ENCODE measurements around the gene TMEM43.

The TMEM43 gene

DNA sequence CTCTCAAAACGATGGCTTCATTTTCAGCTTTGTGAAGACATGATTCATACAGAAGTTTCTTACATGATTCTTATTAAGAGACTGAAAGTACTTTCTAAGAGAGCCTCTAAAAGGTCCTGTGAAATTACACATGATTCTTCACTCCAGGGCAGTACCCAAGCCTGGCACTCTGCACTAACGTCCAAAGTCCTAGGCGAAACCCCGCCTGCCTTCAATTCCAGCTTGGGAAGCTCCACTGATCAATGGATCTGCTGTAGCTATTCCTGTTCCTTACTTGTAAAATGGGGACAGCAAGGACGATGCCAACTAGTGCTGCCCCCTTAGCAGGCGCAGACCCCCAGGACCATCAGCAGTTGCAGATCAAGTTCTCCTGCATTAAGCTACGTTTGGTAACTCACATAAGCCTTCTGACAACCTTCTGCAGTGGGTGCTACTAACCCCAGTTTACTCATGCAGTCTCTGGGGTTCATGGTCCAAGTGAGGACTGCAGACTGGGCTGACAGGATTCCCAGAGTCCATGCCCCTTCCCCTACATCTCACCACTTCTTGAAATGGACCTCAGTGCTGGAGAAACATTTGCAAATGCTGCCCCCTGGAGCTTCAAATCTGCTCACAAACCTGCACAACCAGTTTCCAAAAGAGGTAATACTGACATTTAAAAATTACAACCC lies 10.8 kb upstream of the TMEM43 start:
- Histone ChIP-seq H4K91ac (ENCODE audit: low read depth, low read length) (no peak overlapping the region), H3K9ac (ENCODE audit: low read length) (no peak overlapping the region), H3K36me3 (ENCODE audit: control insufficient read depth in 1 of 2, insufficient read depth in 2 of 2, low read length in 2 of 2) (peaks cover 4 to 15% of the 10 kb centered on the region in 2 experiments), H3K27me3 (ENCODE audit: insufficient read depth, low read length) (no peaks in the 10 kb centered on the region), H3K79me1 (ENCODE audit: low read length) (no peaks in the 10 kb centered on the region), H3K4ac (ENCODE audit: low read depth, low read length) (no peak overlapping the region), H2BK5ac (ENCODE audit: low read depth, low read length, poor library complexity) (no peak overlapping the region), H3K4me1 (ENCODE audit: control insufficient read depth in 1 of 2, insufficient read depth in 2 of 2, low read length in 2 of 2) (peaks cover 4% of the 10 kb centered on the region in 2 experiments), H2AK5ac (ENCODE audit: low read length) (no peak overlapping the region), H2BK12ac (ENCODE audit: low read length) (no peak overlapping the region), H2BK120ac (ENCODE audit: insufficient read depth, low read length, poor library complexity) (no peak overlapping the region), H3K9me3 (ENCODE audit: insufficient read depth, low read depth, low read length) (no peaks in the 10 kb centered on the region), H4K8ac (ENCODE audit: low read depth, low read length) (no peak overlapping the region), H3K27ac (ENCODE audit: low read depth, low read length) (no peak overlapping the region), H3K4me3 (ENCODE audit: low read depth, low read length) (no peak overlapping the region), H3K14ac (ENCODE audit: low read length) (no peak overlapping the region), H3K23ac (ENCODE audit: low read length) (no peak overlapping the region), H2AFZ (ENCODE audit: insufficient read depth, low read length, poor library complexity) (no peak overlapping the region), H4K12ac (ENCODE audit: low read depth, low read length) (no peak overlapping the region), H3K79me2 (ENCODE audit: control insufficient read depth, insufficient read depth, low read length, poor library complexity) (no peaks in the 10 kb centered on the region), H3K4me2 (ENCODE audit: low read length) (no peak overlapping the region), H3K18ac (ENCODE audit: low read length) (no peak overlapping the region)
- WGBS (ENCODE audit: extremely low coverage, insufficient coverage, insufficient read length): no CpG with 5 or more reads among the region's 7 CpGs
- peak; percentile 35 to 59 for DNase-seq

GRCh38 chr3:14117468-14118399 lies 7.1 kb upstream of the TMEM43 start:
- no peak overlapping the region for H4K8ac ChIP-seq (ENCODE audit: low read depth, low read length)
- H2BK5ac ChIP-seq (ENCODE audit: low read depth, low read length, poor library complexity): no peak overlapping the region
- no CpG with 5 or more reads among the region's 10 CpGs for WGBS (ENCODE audit: extremely low coverage, insufficient coverage, insufficient read length)

GRCh38 chr3:14118400-14119381 lies 6.2 kb upstream of the TMEM43 start:
- Histone ChIP-seq H3K27ac (ENCODE audit: low read depth, low read length) (no peak overlapping the region), H3K18ac (ENCODE audit: low read length) (no peak overlapping the region), H4K91ac (ENCODE audit: low read depth, low read length) (no peak overlapping the region), H3K27me3 (ENCODE audit: insufficient read depth, low read length) (no peaks in the 10 kb centered on the region), H2BK120ac (ENCODE audit: insufficient read depth, low read length, poor library complexity) (no peak overlapping the region), H3K36me3 (ENCODE audit: control insufficient read depth in 1 of 2, insufficient read depth in 2 of 2, low read length in 2 of 2) (peaks cover 6 to 12% of the 10 kb centered on the region in 2 experiments), H4K8ac (ENCODE audit: low read depth, low read length) (no peak overlapping the region), H3K9me3 (ENCODE audit: insufficient read depth, low read depth, low read length) (no peaks in the 10 kb centered on the region), H3K4ac (ENCODE audit: low read depth, low read length) (no peak overlapping the region), H3K14ac (ENCODE audit: low read length) (no peak overlapping the region), H3K23ac (ENCODE audit: low read length) (no peak overlapping the region), H3K79me1 (ENCODE audit: low read length) (no peaks in the 10 kb centered on the region), H2BK12ac (ENCODE audit: low read length) (no peak overlapping the region), H3K4me3 (ENCODE audit: low read depth, low read length) (no peak overlapping the region), H2BK5ac (ENCODE audit: low read depth, low read length, poor library complexity) (no peak overlapping the region), H3K9ac (ENCODE audit: low read length) (no peak overlapping the region), H4K12ac (ENCODE audit: low read depth, low read length) (no peak overlapping the region), H2AK5ac (ENCODE audit: low read length) (no peak overlapping the region), H3K4me1 (ENCODE audit: control insufficient read depth in 1 of 2, insufficient read depth in 2 of 2, low read length in 2 of 2) (peaks cover 9 to 13% of the 10 kb centered on the region in 2 experiments), H3K79me2 (ENCODE audit: control insufficient read depth, insufficient read depth, low read length, poor library complexity) (no peaks in the 10 kb centered on the region), H2AFZ (ENCODE audit: insufficient read depth, low read length, poor library complexity) (no peak overlapping the region), H3K4me2 (ENCODE audit: low read length) (no peak overlapping the region)
- DNase-seq: no peak
- WGBS (ENCODE audit: extremely low coverage, insufficient coverage, insufficient read length): no CpG with 5 or more reads among the region's 13 CpGs

More at GRCh38 chr3:14117468-14118399, 7.1 kb upstream of the TMEM43 start:
- Histone ChIP-seq H3K79me1 (ENCODE audit: low read length) (no peaks in the 10 kb centered on the region), H3K4ac (ENCODE audit: low read depth, low read length) (no peak overlapping the region), H2BK12ac (ENCODE audit: low read length) (no peak overlapping the region), H3K23ac (ENCODE audit: low read length) (no peak overlapping the region), H3K4me1 (ENCODE audit: control insufficient read depth in 1 of 2, insufficient read depth in 2 of 2, low read length in 2 of 2) (peaks cover 7 to 11% of the 10 kb centered on the region in 2 experiments), H4K12ac (ENCODE audit: low read depth, low read length) (no peak overlapping the region), H3K9ac (ENCODE audit: low read length) (no peak overlapping the region), H3K4me2 (ENCODE audit: low read length) (no peak overlapping the region), H3K36me3 (ENCODE audit: control insufficient read depth in 1 of 2, insufficient read depth in 2 of 2, low read length in 2 of 2) (peaks cover 8 to 14% of the 10 kb centered on the region in 2 experiments), H3K18ac (ENCODE audit: low read length) (no peak overlapping the region), H3K27me3 (ENCODE audit: insufficient read depth, low read length) (no peaks in the 10 kb centered on the region), H2AK5ac (ENCODE audit: low read length) (no peak overlapping the region), H3K27ac (ENCODE audit: low read depth, low read length) (no peak overlapping the region), H3K9me3 (ENCODE audit: insufficient read depth, low read depth, low read length) (no peaks in the 10 kb centered on the region), H2BK120ac (ENCODE audit: insufficient read depth, low read length, poor library complexity) (no peak overlapping the region), H3K14ac (ENCODE audit: low read length) (no peak overlapping the region), H4K91ac (ENCODE audit: low read depth, low read length) (no peak overlapping the region), H3K79me2 (ENCODE audit: control insufficient read depth, insufficient read depth, low read length, poor library complexity) (no peaks in the 10 kb centered on the region), H2AFZ (ENCODE audit: insufficient read depth, low read length, poor library complexity) (no peak overlapping the region), H3K4me3 (ENCODE audit: low read depth, low read length) (no peak overlapping the region)
- no peak for DNase-seq

DNA sequence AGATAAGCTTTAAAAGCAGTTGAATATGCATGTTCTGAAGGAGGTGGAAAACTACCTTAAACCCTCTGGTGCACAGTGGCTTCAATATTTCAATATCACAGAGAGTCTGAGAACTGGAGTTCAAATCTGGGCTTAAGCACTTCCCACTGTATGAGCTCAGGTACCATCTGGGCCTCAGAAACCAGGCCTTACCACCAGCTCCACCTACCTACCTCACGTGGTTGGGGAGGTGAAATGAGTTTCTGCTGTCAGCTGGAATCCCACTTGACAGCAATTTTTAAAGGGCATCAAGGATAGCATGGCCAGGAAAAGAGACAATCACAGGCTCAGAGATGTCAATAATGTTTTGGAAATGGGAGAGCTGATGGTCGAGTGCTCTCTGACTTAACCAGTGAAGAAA lies 5.2 kb upstream of the TMEM43 start:
- Histone ChIP-seq H3K9me3 (ENCODE audit: insufficient read depth, low read depth, low read length) (no peaks in the 10 kb centered on the region), H3K4me3 (ENCODE audit: low read depth, low read length) (no peak overlapping the region), H3K79me1 (ENCODE audit: low read length) (peaks cover 7% of the 10 kb centered on the region), H3K4ac (ENCODE audit: low read depth, low read length) (no peak overlapping the region), H3K27me3 (ENCODE audit: insufficient read depth, low read length) (no peaks in the 10 kb centered on the region), H4K12ac (ENCODE audit: low read depth, low read length) (no peak overlapping the region), H2AK5ac (ENCODE audit: low read length) (no peak overlapping the region), H2BK120ac (ENCODE audit: insufficient read depth, low read length, poor library complexity) (no peak overlapping the region), H3K4me2 (ENCODE audit: low read length) (no peak overlapping the region), H4K91ac (ENCODE audit: low read depth, low read length) (no peak overlapping the region), H3K36me3 (ENCODE audit: control insufficient read depth in 1 of 2, insufficient read depth in 2 of 2, low read length in 2 of 2) (peaks cover 6 to 12% of the 10 kb centered on the region in 2 experiments), H3K79me2 (ENCODE audit: control insufficient read depth, insufficient read depth, low read length, poor library complexity) (peaks cover 4% of the 10 kb centered on the region), H3K9ac (ENCODE audit: low read length) (no peak overlapping the region), H2BK5ac (ENCODE audit: low read depth, low read length, poor library complexity) (no peak overlapping the region), H2AFZ (ENCODE audit: insufficient read depth, low read length, poor library complexity) (no peak overlapping the region), H3K4me1 (ENCODE audit: control insufficient read depth in 1 of 2, insufficient read depth in 2 of 2, low read length in 2 of 2) (peaks cover 7 to 13% of the 10 kb centered on the region in 2 experiments), H4K8ac (ENCODE audit: low read depth, low read length) (no peak overlapping the region), H3K14ac (ENCODE audit: low read length) (no peak overlapping the region), H3K23ac (ENCODE audit: low read length) (no peak overlapping the region), H2BK12ac (ENCODE audit: low read length) (no peak overlapping the region), H3K18ac (ENCODE audit: low read length) (no peak overlapping the region), H3K27ac (ENCODE audit: low read depth, low read length) (no peak overlapping the region)
- peak in 1 of 2 donors; percentile 27 for DNase-seq
- no CpG with 5 or more reads among the region's 2 CpGs for WGBS (ENCODE audit: extremely low coverage, insufficient coverage, insufficient read length)
